ENCODE data around the gene APCDD1L. TPM values are rescaled to one million over a fixed set of nuclear protein-coding genes. Genes with fewer than 3 reads are reported as not detected.
A peak's percentile ranks its signal among the peaks of the same experiment; 100 is the strongest.

The APCDD1L gene
- total RNA-seq, 1 donor from 2014 or later = 0.54 TPM

GRCh38 chr20:58497076-58497641 is 18.0 kb downstream of the APCDD1L start:
- intact Hi-C loops (cut with DNase I) = no loop called here
- DNase-seq (no peak), ATAC-seq (ENCODE audit: poor library complexity) (no peak)

- intact Hi-C loops (cut with DNase I) = no loop called here
- no peak for DNase-seq
- no peak for ATAC-seq (ENCODE audit: poor library complexity)
Observed at GRCh38 chr20:58496429-58496769, 18.8 kb downstream of the APCDD1L start.

GRCh38 chr20:58495623-58496428 is 19.4 kb downstream of the APCDD1L start:
- ATAC-seq (ENCODE audit: poor library complexity) = no peak
- no peak for DNase-seq
- intact Hi-C loops (cut with DNase I) = no loop called here

GRCh38 chr20:58494923-58495622 is 20.1 kb downstream of the APCDD1L start:
- intact Hi-C loops (cut with DNase I) = no loop called here

GRCh38 chr20:58492795-58493524 is 22.2 kb downstream of the APCDD1L start:
- no peak for ATAC-seq (ENCODE audit: poor library complexity)

More at GRCh38 chr20:58494923-58495622, 20.1 kb downstream of the APCDD1L start:
- ATAC-seq (ENCODE audit: poor library complexity) (no peak), DNase-seq (no peak)

GRCh38 chr20:58492074-58492718 is 23.0 kb downstream of the APCDD1L start:
- ATAC-seq (ENCODE audit: poor library complexity) (no peak), DNase-seq (no peak)
- intact Hi-C loops (cut with DNase I) = no loop called here

More at GRCh38 chr20:58492795-58493524, 22.2 kb downstream of the APCDD1L start:
- intact Hi-C loops (cut with DNase I) = no loop called here
- DNase-seq = no peak

GRCh38 chr20:58486207-58486606 is 29.0 kb downstream of the APCDD1L start:
- intact Hi-C loops (cut with DNase I) = no loop called here
- DNase-seq (no peak), ATAC-seq (ENCODE audit: poor library complexity) (no peak)

- DNase-seq (no peak), ATAC-seq (ENCODE audit: poor library complexity) (no peak)
- intact Hi-C loops (cut with DNase I) = no loop called here
Observed at GRCh38 chr20:58485393-58485792, 29.8 kb downstream of the APCDD1L start.

- ATAC-seq (ENCODE audit: poor library complexity) = no peak
- intact Hi-C loops (cut with DNase I) = no loop called here
- no peak for DNase-seq
Observed at GRCh38 chr20:58483470-58483869, 31.7 kb downstream of the APCDD1L start.

GRCh38 chr20:58483051-58483450 is 32.1 kb downstream of the APCDD1L start:
- ATAC-seq (ENCODE audit: poor library complexity) (no peak), DNase-seq (no peak)
- intact Hi-C loops (cut with DNase I) = no loop called here

GRCh38 chr20:58482416-58482815 is 32.8 kb downstream of the APCDD1L start:
- no peak for DNase-seq
- intact Hi-C loops (cut with DNase I) = no loop called here
- ATAC-seq (ENCODE audit: poor library complexity) = no peak

- ATAC-seq (ENCODE audit: poor library complexity) = peak; percentile 77
- intact Hi-C loops (cut with DNase I) = no loop called here
- DNase-seq = no peak
Observed at GRCh38 chr20:58481481-58482021, 33.6 kb downstream of the APCDD1L start.

- no peak for DNase-seq
- intact Hi-C loops (cut with DNase I) = no loop called here
Observed at GRCh38 chr20:58480551-58481336, 34.5 kb downstream of the APCDD1L start.

GRCh38 chr20:58479726-58480440 is 35.3 kb downstream of the APCDD1L start:
- intact Hi-C loops (cut with DNase I) = no loop called here
- DNase-seq (peak; percentile 56), ATAC-seq (ENCODE audit: poor library complexity) (peak; percentile 64)

More at GRCh38 chr20:58480551-58481336, 34.5 kb downstream of the APCDD1L start:
- ATAC-seq (ENCODE audit: poor library complexity) = peak; percentile 63

GRCh38 chr20:58478141-58478805 is 36.9 kb downstream of the APCDD1L start:
- ATAC-seq (ENCODE audit: poor library complexity) (no peak), DNase-seq (no peak)
- intact Hi-C loops (cut with DNase I) = no loop called here

GRCh38 chr20:58475466-58475865 is 39.7 kb downstream of the APCDD1L start:
- DNase-seq = no peak
- no peak for ATAC-seq (ENCODE audit: poor library complexity)
- intact Hi-C loops (cut with DNase I) = no loop called here

Measured in Right ventricle myocardium superior (tissue), 1 donor.